GM19468 (cell line): Measurements from ENCODE around the gene SMIM36.
"Not testable (repeated sequence)": the region's sequence is repeated elsewhere in the genome, so short reads cannot be mapped to it uniquely, and the experiment has no call there.

Experiments used
- ATAC-seq: cut with Tn5 transposase; IDR thresholded peaks from one replicate; pipeline ENCODE4 v1.9.1; 2021; ENCODE audit warnings: mild to moderate bottlenecking, moderate library complexity, moderate number of reproducible peaks; ENCODE audit not compliant: unreplicated experiment; ENCODE audit errors: extremely low read depth

SMIM36 gene

GRCh38 chr17:55513885-55514590, 2.8 kb upstream of the SMIM36 start:
- ATAC-seq, result peak; percentile 54

- ATAC-seq, result not testable (repeated sequence)
Measured at GRCh38 chr17:55507669-55508068, 3.6 kb downstream of the SMIM36 start.

DNA sequence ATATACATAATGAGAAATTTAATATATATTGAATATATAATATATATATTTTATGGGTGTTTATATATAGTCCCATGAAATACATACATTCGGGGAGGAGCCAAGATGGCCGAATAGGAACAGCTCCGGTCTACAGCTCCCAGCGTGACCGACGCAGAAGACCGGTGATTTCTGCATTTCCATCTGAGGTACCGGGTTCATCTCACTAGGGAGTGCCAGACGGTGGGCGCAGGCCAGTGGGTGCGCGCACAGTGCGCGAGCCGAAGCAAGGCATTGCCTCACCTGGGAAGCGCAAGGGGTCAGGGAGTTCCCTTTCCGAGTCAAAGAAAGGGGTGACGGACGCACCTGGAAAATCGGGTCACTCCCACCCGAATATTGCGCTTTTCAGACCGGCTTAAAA, 9.6 kb downstream of the SMIM36 start:
- not testable (repeated sequence) for ATAC-seq

- no peak for ATAC-seq
Measured at GRCh38 chr17:55500103-55500502, 11.1 kb downstream of the SMIM36 start.

DNA sequence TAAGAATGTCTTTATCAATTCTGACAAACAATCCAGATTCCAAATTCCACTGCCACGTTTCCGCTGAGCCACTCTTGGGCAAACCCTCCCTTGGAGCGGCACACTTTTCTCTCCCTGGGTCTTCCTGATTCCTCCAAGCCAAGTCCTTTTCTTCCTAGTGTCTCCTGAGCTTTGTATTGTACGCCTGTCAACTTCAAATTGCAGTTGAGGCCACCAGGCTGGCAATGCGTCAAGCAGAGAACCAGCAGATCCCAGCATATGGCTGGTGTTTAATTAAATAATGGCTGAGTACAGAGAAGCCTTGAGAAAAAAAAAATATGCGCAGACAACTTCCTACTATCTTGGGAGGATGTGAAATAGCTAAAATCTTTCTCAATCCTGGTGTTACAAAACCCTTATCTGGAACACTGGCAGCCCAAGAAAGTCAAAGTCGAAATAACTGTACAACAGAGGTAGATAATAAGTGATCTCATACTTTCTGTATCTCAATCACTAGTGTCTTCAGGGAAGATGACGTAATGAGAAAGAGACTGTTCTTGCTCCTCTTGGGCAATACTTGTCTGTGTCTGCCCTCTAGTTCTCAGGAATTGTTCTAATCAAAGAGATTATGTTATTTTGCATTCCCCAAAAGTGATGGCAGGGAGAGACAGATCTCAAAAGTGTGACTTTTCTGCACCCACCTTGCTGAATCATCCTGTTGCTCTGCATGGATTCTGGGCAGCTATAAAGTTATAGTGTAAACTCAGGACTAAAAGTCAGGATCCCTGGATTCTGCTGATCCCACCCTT, 15.0 kb downstream of the SMIM36 start:
- no peak for ATAC-seq

DNA sequence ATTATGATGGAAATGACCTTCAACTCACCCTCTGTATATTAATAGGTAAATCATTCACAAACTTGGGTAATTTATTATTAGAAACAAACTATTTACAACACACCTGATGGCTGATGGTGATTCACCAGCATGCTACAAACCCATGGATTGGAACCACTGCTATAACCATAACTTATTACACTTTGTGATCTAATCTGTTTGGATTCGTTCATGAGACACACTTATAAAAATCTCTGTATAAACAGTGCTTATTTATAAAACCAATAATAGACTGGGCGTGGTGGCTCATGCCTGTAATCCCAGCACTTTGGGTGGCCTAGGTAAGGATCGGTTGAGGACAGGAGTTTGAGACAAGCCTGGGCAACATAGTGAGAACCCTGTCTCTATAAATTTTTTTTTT, 16.0 kb downstream of the SMIM36 start:
- ATAC-seq, result no peak

DNA sequence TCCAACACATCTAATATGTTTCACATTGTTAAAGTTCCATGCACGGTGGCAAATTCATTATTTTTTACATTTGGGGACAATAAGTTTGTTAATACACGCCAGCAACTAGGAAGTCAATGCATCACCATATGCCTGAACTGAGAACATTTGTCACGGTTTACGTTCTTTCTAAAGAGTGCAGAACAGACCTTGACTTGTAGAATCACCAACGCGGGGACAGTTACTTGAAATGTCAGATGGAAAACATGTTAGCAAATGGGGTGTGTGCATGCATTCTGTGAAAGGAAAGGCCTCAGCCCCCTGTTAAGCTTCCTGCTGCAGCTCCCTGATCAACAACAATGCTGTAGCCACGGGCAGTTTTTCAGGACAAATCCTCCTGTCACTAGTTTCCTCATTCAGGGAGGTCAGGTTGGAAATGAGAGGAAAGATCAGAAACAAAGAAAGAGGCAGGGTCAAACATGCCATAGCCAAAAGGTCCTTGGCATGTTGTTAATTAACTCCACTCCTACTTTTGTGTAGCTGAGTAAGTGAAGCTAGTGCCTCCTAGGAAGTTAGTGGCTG, 18.4 kb downstream of the SMIM36 start:
- no peak for ATAC-seq

GRCh38 chr17:55490376-55490775, 20.9 kb downstream of the SMIM36 start:
- ATAC-seq, result no peak

- ATAC-seq, result no peak
Measured at GRCh38 chr17:55487695-55488432, 23.4 kb downstream of the SMIM36 start.

DNA sequence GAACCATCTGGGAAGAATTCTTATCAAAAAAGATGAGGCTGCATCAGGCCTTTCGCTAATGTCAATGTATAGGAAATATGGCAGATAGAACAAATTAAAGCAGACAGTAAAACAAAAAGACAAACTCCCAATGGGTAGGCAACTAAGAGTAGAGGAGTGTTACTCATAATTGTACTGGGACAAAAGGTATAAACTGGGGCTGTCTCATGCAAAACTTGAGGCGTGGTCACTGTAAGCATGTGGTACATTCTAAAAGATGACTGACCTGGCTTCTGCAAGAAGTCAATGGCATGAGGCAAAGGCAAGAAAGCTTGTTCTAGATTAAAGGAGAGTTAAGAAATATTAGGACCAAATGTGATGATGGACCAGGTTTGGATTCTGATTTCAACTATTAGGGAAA, 26.7 kb downstream of the SMIM36 start:
- no peak for ATAC-seq

DNA sequence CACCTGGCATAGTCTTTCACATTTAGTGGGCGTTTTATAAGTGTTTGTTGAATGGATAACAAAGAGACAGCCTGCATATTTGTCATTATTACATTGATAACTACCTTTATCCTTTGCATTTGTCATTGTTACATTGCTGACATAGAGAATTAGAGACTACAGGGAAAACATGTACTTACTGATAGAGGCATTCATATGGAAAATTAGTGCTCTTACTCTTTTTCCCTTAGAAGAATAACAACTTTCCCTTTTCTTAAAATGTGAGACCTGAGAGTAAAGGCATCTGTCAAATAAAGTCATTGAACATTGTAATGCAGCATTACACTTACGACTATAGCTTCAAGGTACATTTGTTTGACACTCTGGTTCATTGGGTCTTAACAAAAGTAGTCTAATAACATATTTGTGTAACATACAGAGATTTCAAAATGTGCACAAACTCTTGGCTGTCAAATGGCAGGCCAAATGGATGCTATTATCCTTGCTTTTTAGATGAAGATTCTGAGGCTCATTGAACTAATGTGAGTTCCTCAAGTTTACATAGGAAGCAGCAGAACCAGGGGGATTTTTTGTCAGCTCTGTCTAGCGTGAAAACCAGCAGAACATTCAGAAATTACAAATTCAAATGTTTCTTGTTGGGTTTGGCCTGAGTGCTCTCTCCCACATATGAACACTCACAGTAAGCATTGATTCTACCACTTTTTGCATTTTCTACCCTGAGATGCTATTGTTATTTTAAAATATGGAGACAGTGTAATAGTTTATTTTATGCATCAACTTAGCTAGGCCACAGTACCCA, 28.5 kb downstream of the SMIM36 start:
- ATAC-seq, result no peak

DNA sequence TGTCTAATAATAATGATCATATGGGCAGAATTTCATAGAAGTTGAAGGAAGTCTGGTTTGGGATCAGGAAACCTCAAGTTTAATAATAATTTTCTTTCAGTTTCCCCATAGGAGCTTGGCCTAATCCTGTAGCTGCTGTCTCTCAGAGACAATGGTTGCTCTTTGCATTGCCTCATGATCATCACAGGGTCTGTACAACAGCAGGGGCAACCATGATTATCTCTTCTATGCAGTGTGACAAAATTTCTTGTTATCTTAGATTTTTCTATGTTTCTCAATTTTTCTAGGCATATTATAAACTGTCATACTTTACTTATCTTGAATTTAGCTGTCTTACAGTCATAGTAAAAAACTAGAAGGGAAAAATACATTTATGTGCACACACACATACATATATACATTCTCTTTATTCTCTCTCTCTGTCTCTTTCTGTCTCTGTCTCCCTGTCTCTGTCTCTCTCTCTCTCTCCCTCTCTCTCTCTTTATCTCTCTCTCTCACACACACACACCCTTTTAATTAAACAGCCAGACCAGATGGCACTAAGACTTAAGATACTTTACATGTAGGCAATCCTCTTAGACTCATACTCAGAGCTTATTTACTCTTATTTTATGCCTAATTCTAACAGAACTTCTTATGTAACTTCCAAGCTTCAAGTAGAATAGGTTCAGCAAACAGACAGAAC, 30.5 kb downstream of the SMIM36 start:
- no peak for ATAC-seq

DNA sequence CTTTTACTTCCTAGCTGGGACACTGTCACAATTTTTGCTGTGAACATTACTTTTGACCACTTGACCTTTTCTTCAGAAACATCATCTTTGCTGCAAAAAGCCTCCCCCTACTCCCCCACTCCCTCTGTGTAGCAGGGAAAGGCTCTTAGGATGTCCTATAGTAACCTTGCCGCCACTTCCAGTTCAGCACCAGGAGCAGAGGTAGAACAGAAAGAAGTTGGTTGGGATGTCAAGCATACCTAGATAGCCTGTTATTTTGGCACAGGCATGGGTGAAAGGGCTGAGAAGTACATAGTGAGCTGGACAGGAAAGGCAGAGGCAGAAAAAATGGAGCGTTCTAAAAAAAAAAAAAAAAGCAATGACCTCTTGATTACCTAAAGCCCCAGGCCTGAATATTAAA, 31.3 kb downstream of the SMIM36 start:
- ATAC-seq, result no peak

DNA sequence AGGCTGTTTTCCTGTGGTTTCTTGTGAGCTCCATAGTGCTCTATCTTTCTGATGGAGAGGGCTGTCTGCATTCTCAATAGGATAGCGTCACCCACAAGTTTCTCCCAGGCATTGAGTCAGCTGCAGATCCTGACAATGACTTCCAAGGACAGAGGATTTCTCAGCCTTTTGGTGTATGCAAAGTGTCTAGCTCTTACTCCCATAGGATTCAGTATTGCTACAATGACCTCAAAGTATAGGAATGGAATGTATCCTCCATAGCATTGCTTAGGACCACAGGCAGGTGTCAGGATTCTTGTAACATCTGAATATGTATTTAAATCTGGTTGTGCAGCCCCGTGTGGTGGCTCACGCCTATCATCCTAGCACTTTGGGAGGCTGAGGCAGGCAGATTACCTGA, 32.3 kb downstream of the SMIM36 start:
- no peak for ATAC-seq

DNA sequence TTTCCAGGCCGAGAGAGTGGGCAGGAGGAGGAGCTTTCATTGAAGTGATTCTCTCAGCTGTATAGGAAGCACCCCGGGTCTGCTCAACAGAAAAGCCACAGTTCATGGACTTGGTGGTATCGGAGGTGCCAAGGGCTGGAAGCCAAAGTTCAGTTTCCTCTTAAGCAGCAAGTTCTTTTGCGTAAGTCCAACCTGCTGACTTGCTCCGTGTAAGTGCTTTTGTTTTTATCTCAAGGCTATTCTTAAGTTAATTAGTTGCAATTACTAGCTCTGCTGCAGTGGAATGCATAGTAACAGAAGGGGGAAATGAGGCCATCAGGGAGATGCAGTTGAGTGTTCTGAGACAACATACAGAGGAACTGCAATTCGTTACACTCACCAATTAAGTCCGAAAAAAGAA, 44.6 kb downstream of the SMIM36 start:
- no peak for ATAC-seq

DNA sequence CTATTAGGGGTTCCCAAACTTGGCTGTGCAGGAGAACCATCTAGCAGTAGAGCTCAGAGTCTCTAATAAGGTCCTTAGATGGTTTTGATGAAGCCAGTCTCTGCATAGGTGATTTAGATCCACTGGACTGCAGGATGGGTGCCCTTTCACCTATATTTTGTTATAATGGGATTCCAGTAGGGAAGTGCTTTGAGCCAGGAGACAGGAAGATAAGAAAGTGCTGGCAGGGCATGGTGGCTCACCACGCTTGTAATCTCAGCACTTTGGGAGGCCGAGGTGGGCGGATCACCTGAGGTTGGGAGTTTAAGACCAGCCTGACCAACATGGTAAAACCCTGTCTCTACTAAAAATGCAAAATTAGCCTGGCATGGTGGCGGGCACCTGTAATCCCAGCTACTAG, 45.5 kb downstream of the SMIM36 start:
- ATAC-seq, result not testable (repeated sequence)

- peak; percentile 55 for ATAC-seq
Measured at GRCh38 chr17:55463600-55463999, 47.7 kb downstream of the SMIM36 start.

DNA sequence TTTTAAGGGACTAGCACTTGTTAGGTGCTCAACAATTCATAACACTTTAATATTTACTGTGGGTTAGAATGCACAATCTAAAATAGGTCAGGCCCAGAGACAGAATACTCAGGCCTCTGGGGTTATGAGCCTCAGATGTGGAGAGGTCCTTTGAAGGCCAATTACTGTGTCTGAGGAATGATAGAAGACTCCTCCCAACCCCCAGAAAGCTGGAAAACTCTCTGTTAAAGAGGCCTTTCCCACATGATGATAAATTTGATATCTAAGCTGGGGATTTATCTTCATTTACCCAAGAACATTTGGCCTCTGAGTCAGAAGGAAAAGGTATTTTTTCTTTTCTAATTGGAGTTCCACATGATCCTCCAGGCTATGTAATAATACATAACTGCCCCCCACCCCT, 48.5 kb downstream of the SMIM36 start:
- ATAC-seq, result no peak

- no peak for ATAC-seq
Measured at GRCh38 chr17:55462234-55462633, 49.0 kb downstream of the SMIM36 start.
